GM19328 (cell line): Measurements from ENCODE around the gene KIAA1217.
A peak's percentile ranks its signal among the peaks of the same experiment; 100 is the strongest.
"Not testable (repeated sequence)": the region's sequence is repeated elsewhere in the genome, so short reads cannot be mapped to it uniquely, and the experiment has no call there.

Experiments
- ATAC-seq: cut with Tn5 transposase; IDR thresholded peaks from one replicate; pipeline ENCODE4 v1.9.1; 2021; ENCODE audit warnings: mild to moderate bottlenecking, moderate library complexity; ENCODE audit not compliant: unreplicated experiment

The KIAA1217 gene

DNA sequence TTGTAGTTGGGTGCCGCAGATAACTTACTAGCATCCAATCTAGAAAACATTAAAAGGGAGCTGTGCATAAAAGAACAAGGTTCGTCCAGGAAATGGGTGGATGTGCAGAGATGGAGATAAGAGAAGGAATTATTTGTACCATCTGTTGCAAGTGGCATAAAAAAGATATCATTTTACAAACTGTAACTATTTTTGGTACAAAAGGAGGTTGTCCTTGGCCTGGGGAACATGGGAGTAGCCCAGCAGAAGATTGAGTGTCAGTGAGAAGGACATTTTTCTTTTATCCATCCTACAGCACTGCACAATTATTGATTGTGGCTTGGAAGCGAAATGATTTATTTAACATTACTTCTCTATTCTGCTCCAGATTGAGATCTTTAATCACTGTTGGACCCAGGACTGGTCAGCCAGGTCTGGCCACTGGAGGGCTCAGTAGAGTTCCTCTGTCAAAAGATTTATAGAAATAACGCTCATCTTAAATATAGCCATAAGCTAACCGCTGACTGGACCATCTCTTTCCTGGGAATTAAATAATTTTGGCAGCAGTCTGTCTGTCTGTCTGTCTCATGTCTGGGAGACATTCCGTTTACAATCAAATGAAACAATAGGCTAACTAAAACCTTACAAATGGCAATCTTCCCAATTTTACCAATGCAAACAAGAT is 254.1 kb downstream of the KIAA1217 start:
- no peak for ATAC-seq

DNA sequence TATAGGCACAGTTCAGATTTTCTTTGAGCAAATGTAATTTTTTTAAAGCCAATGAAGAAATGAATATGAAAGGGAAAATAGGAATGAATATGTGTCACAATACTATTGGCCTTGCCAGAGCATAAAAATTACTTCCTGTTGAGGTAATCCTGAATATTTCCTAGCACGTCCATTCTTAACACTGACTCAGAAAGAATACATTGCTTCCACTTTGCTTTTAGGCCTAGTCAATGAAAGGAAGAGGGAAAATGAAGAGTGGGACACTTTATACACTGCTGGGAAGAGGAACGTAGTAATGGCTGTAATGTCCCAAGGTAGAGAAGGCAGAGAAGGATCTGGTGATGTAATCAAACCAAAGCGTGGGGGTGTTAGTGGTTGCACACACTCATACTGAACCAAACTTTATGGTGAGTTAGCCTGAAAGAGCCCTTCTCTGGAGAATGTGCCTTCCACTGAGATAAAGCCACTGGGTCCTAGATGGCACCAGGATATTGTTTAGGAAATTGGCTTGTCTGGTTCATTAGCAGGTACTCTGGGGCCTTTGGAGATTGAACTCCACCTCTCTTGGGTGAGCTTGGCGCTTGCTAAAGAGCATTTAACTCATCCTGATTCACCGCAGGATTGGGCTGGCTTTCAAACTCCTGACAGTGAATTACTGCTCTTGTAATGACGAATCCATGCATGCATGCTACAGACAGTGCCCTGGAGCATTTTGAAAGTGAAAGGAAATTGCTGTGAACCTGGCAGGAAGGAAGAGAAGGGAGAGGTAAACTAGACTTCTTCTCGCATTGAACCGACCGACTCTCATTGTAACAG is 254.9 kb downstream of the KIAA1217 start:
- ATAC-seq, result peak; percentile 47

DNA sequence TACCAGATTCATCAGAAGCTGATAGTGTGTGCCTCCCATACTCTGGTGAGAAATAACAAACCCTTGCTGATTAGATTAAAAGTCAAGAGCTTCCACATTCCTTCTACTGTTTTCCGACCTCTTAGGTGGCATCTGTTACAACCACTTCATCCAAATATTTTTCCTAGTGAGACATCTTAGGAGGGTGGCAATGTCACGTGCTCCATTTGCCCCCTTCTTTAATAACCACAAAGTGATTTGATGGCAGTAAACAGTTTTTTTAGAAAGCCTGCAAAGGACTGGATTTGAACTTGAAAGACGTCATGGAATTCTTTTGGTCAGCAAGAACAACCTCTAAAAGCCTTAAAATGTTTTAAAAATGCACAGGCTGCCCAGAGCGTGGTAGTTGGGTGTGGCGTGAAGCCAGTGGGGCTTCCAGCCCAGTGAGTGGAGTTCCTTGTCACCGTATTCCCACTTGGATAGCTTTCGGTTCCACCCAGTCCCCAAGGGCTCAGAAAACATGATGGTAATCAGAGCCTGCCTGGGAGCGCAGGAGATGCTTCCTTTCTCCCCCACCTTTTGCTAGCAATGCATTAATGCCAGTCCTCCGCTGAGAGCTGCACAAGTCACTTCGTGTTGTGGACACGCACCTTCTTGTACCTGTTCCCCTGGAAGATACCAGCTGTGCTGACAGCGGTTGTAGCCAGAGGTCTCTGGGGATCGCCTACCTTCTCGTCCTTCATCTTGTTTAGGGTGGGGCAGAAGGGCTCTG is 256.4 kb downstream of the KIAA1217 start:
- ATAC-seq, result no peak

DNA sequence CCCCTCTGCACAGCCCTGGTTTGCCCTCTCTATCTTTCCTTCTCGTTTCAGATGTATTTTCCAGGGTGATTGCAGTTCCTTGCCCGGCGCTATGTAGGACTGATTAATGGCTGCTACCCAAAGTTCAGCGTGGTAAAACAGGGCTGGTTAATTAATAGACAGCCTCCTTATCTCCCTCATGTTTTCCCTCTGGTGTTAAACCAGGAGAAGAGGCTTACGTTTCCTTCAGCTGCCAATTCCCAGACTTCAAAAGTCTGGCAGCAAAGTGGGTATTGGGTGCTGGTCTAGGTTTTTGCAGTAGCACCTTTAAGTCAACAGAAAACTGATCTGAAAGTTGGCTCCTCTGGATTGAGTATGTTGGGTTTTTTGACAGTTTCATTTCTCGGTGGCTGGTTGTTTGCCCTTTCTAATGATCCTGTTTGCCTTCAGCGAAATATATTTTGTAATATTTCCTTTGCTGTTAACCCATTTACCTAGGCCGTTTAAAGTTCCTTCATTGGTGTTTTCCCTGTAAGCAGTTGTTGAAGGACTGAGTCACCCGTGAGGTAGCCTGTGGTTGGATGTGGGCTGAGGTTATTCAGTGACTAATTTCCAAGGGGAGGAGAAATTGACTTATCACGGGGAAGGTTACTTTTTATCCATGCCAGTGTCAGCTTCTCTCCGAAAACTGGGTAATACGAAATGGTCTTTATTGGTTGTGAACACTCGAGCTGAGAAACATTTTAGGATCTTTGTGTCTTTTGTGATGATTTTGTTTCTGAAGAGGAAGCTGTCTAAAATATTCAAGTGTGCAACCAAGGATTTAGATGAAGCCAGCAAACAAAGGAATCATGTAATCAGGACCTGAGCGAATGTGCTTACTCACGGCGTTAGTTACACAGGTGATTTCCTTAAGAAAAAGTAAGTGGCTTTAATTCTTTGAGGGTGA is 257.2 kb downstream of the KIAA1217 start:
- ATAC-seq, result peak; percentile 44

DNA sequence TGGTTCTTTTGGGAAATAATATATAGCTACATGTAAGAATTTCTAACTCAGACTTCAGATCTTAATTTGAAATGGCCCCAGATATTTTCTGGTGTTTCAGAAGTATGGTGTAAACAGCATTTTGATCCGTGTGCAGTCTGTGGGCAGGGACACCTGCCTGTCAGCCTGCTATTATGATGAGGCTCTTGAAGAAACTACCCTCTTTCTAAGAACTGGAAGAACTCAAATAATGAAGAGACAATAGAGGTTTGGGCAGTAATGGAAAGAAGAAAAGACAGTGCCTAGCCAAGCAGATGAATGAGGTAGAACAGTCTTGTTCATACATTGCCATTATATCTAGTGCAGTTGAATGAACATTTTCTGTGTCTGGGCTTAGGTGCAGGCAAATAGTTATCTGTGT is 258.2 kb downstream of the KIAA1217 start:
- no peak for ATAC-seq

DNA sequence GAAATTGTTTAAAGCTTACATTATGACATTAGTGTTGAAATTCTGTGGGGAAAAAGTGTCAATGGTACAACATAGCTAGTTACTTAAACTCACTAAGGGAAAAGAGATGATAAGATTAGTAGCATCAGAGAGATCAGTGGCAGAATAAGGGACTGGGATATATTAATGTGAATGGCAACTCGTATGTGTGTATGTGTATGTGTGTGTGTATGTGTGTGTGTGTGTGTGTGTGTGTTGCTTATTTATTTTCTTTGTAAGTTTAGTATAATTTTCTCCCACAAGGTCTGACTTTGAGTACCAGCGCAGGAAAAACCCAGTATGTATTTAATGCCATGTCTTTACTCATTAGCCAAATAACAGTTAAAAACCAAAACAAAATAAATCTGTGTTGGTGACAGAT is 258.7 kb downstream of the KIAA1217 start:
- ATAC-seq, result no peak

DNA sequence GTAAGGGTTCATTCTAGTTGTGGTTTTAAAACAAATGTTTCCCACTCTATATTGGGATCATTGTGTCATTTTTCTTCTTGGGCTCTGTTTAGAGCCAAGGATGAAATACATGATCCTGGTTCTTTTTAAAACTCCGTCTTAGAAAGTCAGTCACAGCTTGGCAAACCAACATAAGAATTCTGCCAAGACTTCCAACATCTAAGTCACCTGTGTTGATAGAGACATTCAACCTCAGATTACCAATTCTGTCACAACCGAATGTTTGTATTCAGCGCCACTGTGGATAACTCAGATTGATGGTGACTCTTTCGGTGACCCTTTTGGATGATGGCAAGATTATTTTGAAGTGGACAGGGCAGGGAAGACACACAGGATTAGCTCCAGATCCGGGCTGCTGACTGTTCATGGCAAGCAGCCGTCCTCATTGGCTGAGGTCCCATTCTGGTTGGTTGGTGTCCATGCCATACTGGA is 259.4 kb downstream of the KIAA1217 start:
- ATAC-seq, result no peak

DNA sequence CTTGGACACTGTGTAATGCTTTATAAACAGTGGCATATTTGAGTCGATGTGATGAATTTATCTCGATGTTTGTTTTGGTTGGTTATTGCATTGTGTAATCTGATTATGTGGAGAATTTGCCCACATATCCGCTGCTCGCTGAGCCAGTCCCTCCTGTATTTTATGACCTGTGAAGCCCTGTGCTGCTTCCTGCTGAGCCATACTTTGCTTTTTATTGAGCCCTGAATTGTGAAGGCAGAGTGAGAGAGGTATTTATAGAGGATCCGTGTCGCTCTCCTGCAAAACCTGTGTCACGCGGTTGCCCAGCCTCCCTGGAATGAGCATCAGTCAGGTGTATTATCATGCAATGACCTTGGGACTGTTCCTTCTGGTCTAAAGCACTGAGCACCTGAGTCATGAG is 261.1 kb downstream of the KIAA1217 start:
- no peak for ATAC-seq

DNA sequence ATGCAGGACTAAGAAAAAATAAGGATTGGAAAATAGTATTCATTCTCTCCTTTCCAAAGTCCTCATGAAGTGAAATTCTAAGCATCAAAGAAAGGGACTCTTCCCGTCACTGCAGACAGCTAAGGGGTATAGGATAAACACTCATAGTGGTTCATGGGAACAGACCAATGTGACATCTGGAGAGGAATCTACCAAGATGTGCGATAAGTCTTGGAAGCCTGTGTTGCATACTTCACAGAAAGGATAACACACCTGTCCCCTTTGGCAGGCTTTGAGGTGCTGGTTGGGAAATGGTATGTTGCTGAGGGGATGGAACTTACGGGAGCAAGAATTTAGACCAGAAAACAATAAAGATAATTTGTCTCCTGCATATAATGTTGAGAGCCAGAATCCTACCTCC is 266.7 kb downstream of the KIAA1217 start:
- ATAC-seq, result no peak

DNA sequence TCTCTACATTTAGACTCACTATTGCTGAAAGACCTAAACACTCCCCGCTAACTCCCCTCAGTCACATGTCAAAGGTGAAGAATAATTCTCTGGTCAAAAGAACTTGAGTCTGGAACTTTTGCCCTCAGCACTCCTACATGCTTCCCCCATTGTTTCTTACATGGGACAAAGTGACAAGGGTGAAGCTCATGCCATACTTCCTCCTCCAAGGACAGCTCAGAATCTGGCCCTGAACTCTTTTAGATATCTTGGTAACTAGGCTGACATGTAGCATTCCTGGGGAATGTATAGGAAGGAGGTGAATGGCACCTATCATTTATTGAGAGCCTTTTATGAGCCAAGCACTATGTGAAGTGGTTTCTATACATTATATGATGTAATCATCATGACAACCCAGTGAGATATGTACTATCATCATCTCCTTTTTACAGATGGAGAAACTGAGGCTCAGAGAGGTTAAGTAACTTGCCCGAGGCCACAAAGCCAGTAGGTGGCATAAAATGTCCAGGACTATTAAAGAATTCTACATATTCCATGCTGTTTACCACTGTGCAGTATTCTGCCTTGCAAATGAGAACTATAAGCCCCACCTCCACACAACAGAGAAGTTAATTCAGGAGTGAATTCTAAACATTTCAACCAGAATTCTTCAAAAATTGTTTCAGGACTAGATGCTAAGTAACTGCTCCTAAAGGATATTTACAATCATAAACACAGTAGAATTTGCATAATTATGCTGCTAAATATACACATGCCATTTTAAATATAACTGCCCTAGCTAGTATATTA is 268.2 kb downstream of the KIAA1217 start:
- no peak for ATAC-seq

DNA sequence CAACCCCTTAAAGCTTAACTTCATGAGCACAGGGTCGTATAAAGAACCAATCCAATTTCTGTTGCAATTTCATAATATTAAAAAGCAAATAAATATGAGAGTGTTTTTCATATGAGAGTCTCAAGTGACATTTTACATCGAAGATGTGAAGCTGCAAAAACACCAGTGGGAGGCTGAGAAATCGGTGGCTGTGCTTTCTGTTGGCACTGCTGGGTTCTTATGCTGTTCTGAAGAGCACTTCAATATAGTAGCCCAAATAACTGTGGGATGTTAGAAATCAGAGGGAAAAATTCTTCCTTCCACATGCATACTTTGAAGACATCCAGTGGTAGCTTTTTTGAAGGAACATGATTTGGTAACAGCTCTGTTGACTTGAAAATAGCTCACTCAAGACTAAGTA is 269.0 kb downstream of the KIAA1217 start:
- ATAC-seq, result no peak

DNA sequence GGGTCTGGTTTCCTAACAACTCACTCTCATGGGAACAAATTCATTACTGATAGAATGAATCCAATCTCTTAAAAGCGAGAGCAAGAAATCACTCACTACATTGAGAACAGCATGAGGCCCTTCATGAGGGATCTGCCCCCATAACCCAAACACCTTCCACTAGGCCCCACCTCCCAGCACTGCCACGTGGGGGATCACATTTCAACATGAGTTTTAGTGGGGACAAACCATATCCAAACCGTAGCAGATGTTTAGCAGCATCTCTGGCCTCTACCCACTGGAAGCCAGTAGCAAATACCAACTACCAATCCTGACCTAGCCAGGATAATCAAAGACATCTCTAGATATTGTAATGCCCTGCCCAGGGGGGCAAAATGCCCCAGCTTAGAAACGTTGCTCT is 270.9 kb downstream of the KIAA1217 start:
- no peak for ATAC-seq

DNA sequence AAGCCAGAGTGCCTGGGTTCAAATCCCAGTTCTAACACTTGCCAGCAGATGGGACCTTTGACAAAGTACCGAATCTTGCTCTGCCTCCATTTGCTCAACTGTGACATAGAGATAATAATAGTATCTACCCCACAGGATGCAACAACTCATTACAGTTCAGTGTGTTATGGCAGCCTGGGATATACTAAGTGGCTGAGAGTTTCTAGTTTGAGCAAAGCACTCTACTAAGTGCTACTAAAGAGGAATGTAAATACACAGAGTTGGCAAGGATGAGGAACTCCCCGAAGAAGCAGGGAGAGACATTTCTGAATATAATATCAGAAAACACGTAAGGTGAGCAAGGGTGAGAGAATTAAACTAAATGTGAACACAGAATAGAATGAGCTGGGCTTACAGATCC is 271.5 kb downstream of the KIAA1217 start:
- ATAC-seq, result no peak

DNA sequence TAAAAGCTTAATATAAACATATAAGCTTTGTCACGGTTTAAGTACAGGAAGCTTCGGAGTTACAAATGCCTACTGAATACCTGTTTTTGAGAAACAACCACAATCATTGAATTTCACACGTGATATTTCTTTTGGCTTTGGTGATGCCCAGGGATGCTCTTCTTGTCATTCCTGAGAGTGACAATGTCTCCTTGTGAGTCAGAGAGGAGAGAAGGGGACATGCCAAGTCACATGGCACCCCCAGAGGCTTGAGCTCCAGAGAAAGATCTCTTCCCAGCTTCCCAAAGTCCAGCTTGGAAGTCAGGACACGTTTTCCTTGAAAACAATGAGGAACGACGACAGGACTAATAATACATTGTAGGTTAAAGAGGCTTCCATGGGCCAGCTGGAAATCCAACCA is 272.3 kb downstream of the KIAA1217 start:
- no peak for ATAC-seq

DNA sequence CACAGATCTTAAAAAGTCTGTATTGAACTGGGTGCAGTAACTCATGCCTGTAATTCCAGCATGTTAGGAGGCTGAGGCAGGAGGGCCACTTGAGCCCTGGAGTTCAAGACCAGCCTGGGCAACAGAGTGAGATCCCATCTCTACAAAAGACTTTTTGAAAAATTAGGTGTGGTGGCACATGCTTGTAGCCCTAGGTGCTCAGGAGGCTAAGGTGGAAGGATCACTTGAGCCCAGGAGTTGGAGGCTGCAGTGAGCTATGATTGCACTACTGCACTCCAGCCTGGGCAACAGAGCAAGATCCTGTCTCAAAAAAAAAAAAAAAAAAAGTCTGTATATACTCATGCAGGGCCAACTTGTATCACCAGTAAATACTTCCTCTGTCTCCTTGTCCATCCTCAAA is 273.8 kb downstream of the KIAA1217 start:
- ATAC-seq, result not testable (repeated sequence)

DNA sequence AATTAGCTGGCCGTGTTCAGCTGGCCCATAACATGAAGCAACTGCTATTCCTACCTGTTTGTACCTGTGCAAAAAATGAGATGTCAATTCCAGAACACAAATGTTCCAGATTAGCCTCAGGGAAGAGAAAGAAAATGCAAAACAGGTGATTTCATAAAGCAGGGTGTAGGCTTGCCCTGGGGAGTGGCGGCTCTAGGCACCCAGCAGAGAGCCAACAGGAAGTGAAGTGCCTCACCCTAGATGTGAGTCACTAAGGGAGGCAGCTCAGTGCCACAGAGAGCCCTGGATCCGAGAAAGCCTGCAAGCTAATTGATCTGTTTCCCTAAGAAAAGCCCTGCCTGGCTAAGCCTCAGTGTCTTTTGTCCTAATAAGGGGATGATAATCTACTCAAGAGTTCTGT is 274.8 kb downstream of the KIAA1217 start:
- ATAC-seq, result peak; percentile 48

DNA sequence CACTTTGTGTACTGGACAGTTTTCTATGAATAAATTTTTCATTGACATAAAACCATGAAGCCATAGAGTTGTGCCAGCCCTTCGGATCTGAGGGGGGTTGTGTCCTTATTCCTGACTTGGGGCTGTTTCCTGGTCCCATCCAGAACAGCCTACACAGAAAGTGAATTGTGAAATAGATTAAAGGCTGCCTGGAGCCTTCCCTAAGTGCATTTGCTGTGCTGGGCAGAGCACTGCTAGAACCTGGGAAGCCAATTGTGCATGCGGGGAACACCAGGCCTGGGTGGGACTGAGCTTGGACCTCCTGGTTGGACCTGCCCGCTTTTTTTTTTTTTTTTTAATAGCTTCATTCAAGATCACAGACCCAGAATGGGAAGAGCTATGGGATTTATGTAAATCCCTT is 275.8 kb downstream of the KIAA1217 start:
- no peak for ATAC-seq

DNA sequence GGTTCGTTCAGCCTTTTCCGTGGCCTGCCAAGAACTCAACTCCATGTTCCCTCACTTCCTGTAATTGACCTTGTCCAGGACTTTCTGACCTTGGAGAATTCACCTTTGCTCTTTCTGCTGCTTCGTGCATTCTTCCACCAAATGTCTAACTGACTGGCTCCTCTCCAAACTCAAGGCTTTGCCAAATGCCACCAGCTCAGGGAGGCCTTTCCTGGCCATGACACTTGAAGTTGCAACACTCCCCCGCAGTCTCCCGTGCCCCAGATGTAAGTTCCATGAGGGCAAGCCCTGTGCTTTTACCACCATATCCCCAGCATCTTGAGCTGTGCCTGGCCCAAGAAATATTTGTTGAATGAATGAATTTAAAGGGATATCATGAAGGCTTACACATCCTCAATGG is 276.4 kb downstream of the KIAA1217 start:
- ATAC-seq, result no peak

DNA sequence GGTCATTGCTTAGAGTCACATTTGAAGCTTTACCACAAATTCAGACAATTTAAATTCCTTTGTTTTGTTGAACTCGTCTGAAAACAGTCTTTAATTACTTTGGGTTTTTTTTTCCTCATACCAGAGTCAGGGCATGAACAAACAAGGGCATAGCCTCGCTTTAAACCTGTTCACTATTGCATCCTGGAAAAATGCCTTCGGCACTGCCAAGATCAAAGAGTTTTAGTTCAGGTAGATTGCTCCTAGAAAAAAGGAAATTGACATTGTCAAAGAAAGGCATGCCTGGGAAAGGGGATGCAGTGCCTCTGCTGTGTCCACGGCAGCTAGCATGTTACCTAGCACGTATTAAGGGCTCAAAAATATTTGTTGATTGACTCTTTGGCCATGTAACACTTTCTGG is 279.7 kb downstream of the KIAA1217 start:
- ATAC-seq, result no peak

DNA sequence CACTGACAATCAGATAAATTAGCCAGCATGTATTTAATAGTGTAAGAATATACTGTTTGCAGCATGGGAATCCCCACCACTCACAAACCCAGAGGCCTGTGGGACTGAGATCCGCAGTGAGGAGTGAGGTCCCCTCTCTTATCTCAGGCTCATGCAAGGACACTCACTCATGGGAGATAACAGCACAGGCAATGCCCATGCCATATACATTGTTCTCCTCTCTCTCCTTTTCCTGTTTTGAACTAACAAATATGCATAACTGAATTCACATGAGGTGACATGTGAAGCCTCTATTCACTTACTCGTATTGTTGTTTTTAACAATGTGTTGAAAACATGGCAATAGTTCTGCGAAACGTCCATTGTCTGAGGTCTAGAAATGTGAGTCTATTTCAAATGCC is 284.2 kb downstream of the KIAA1217 start:
- ATAC-seq, result no peak
